GM18526 (cell line): ENCODE measurements around the gene MCTP1.

Experiments
- POLR2A ChIP-seq: IDR thresholded peaks from 3 replicates; pipeline ENCODE4 v1.6.1; 2011; ENCODE audit not compliant: insufficient read length; ENCODE audit errors: extremely low read depth

MCTP1 gene

GRCh38 chr5:94689908-94690307, 595.0 kb downstream of the MCTP1 start:
- TF ChIP-seq POLR2A: no peak

GRCh38 chr5:94682814-94683520, 601.9 kb downstream of the MCTP1 start:
- no peak for TF ChIP-seq POLR2A

GRCh38 chr5:94675965-94676618, 608.8 kb downstream of the MCTP1 start:
- TF ChIP-seq POLR2A: no peak

- no peak for TF ChIP-seq POLR2A
Observed at GRCh38 chr5:94674490-94675382, 610.2 kb downstream of the MCTP1 start.

GRCh38 chr5:94672746-94673145, 612.1 kb downstream of the MCTP1 start:
- no peak for TF ChIP-seq POLR2A

GRCh38 chr5:94670726-94671125, 614.2 kb downstream of the MCTP1 start:
- TF ChIP-seq POLR2A: no peak

GRCh38 chr5:94667937-94668336, 617.0 kb downstream of the MCTP1 start:
- no peak for TF ChIP-seq POLR2A

GRCh38 chr5:94661086-94661485, 623.8 kb downstream of the MCTP1 start:
- TF ChIP-seq POLR2A: no peak

- no peak for TF ChIP-seq POLR2A
Observed at GRCh38 chr5:94660506-94660905, 624.4 kb downstream of the MCTP1 start.

- TF ChIP-seq POLR2A: no peak
Observed at GRCh38 chr5:94658272-94658671, 626.6 kb downstream of the MCTP1 start.
